HG02798 (cell line): Measurements from ENCODE around the gene TGFBR3.

ENCODE experiments used
- ATAC-seq: cut with Tn5 transposase; IDR thresholded peaks from one replicate; pipeline ENCODE4 v1.9.1; 2021; ENCODE audit warnings: mild to moderate bottlenecking; ENCODE audit not compliant: unreplicated experiment, poor library complexity

TGFBR3 gene

DNA sequence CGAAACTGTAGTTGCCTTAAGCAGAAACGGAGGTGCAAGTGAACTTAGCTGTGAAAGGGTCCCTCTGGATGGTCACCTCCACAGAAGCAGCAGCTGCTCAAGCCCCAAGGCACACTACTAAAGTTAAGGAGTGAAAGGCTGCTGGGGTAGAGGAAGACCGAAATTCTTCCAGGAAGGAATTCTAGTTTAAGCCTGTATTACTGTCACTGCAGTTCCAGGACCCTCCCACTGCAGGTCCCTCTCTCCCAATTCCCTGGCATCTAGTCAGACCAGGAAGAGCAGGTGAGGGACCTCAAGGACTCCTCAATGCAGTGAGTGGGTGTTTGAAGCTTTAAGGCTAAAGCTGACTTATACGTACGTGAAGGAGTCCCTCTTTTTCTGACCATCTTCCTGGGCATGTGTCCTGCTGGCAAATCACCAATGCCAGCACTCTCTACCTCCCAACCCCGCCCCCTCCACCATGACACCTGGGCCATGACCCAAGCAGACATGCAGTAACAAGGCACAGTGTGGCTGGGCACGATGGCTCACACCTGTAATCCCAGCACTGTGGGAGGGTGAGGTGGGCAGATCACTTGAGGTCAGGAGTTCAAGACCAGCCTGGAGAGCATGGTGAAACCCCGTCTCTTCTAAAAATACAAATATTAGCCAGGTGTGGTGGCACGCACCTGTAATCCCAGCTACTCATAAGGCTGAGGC, 57.2 kb downstream of the TGFBR3 start:
- ATAC-seq = no peak

- no peak for ATAC-seq
These were observed 58.3 kb downstream of the TGFBR3 start for GRCh38 chr1:91827459-91828321.

- no peak for ATAC-seq
These were observed 58.9 kb downstream of the TGFBR3 start for GRCh38 chr1:91827087-91827458.

DNA sequence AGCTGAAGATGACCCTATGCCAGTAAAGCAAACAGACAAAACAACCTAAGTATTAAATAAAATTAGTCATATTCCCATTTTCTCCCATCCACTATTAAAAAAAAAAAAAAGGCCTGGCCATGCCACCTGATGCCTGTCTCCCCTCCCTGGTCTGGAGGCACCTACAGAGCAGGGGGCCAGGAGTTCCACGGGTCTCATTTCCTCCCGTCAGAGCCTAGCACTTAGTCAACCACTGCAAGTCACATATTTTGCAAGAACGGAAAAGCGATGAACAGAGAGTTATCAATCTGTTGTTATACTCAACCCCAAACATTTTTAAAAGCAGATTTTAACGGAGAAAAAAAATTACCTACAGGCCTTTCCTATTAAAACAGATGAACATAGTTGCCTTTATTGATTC, 59.3 kb downstream of the TGFBR3 start:
- no peak for ATAC-seq

DNA sequence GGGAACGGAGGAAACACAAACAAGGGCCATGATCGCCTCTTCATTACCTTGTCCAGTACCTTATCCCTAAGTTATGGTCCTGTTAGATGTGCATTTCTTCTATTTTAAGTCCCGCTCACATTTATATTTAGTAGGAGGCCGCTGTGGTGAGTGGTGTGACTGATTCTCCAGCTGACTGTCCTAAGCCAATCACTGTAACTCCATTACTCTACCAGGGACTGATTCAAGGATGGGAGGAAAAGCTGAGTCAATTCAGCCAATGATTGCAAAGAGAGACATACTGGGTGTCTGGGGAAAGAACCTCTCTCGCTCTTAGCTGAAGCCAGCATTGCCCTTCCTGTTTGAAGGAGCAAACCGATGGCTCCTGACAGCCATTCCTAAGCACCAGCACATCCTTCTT, 59.7 kb downstream of the TGFBR3 start:
- no peak for ATAC-seq

GRCh38 chr1:91821126-91821868, 64.7 kb downstream of the TGFBR3 start:
- ATAC-seq = no peak

DNA sequence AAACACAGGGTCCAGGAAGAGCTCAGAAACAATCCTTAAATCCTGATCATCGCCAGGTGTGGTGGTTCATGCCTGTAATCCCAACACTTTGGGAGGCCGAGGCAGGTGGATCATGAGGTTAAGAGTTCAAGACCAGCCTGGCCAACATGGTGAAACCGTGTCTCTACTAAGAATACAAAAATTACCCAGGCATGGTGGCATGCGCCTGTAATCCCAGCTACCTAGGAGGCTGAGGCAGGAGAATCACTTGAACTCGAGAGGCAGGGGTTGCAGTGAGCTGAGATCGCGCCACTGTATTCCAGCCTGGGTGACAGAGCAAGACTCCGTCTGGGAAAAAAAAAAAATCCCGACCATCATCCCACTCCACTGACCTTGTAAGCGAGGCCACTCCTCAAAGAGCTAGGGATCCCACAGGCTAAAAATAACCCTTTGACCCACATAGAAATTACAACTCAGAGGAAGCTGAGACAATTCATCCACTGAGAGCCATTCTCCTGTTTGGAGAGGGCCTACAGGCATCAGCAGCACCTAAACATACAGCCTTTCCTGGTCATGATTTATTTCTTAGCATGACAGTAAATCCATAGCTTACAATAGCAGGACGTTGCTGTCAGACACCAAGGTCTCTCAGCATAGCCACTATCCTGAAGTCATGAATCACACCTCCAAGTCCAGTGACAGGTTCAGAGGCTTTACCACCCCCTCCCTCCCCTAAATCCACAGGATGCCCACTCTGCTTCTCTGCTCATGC, 66.7 kb downstream of the TGFBR3 start:
- ATAC-seq = no peak

DNA sequence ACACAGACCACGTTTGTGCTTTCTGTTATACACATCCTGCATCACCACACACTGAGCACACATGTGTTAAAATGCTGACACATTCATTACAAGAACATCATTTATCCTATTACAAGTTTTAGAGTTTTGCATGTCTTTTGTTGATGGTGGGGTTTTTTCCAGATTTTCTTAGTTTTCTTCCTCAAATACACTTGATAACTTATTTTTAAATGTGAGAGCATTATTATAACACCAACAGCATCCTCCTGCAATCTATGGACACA, 67.3 kb downstream of the TGFBR3 start:
- no peak for ATAC-seq

DNA sequence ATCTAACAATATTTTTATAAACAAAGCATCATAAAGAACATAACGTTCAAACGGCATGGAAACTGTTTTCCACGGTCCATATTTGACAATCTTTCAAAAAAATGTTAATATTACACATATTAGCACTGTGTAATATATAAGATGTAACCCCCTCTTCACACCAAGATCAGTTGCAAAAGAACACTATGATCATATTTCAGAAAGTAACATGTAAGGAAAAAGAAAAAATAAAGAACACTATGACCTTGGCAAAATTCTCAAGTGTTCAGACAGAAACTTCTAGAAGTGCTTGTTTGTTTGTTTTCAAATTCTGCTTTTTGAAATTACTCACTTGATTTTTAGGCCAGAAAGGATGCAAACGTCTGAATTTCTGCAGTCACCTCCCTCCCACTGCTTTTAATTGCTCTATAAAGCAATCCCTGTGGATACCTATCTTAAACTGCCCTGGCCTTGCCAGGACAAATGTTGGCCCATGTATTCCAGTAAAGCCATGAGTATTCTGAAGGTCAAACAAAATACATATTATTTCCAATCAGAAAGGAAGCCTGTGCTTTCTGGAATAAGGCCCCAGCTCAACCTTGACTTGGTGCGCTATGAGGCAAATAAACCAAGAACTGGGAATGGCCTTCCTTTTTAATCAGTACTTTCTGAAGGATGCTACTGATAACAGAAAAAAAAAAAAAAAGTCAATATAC, 68.6 kb downstream of the TGFBR3 start:
- no peak for ATAC-seq

DNA sequence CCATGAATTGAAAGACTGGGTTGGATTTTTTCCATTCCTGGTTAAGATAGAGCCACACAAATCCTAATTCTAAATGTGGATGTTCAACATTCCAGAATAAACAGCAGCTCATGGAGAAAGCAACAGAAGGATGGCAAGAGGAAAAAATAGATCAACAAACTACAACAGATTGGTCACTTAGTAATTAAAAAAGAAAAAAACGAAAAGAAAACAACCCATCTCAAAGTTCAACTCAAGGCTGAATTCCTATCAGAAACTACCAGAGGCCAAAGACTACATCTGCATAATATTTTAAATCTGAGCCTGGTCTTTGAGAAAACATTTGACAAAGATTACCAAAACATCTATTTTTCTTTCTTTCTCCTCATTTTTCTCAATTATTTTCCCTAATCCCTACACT, 69.9 kb downstream of the TGFBR3 start:
- no peak for ATAC-seq

- ATAC-seq = no peak
These were observed 71.5 kb downstream of the TGFBR3 start for GRCh38 chr1:91814448-91814847.

DNA sequence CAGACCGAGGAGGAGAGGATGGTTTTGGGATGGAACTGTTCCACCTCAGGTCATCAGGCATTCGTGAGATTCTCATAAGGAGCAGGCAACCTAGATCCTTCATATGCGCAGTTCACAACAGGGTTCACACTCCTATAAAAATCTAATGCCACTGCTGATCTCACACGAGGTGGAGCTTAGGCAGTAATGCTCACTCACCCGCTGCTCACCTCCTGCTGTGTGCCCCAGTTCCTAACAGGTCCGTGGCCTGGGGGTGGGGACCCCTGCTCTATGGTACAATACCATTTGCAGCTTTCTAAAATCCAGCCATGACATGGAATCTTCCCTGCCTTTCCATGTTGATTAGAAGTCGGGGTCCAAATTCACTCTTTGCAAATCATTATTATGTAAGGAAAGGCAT, 72.1 kb downstream of the TGFBR3 start:
- ATAC-seq = no peak

DNA sequence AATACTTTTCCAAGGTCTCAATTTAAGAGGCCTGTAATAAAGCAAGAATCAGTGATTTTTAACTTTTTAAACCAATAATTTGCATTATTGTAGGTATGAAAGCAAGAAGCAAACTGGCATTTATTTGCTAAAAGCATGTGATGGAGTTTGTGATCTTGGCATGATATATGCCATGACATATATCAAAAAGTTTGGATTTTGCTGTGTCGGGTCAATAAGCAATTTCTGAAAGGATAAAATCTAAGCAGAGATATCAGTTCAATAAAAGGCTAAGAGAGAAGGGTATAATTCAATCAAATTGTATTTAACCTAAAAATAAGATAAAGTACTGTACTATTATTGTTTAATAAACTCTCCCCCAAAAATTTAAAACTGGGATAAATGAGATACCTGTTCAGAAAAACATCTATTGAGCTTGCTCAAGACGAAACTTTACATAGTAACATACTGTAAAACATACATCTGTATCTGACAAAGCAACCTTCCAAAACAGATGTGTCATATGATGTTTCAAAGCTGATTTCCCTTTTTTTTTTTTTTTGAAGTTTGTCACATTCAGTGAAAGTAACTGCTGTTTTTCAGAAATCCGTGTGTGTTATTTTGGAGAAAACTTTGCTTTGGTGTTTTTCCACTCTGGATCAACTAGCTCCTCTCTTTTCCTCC, 74.5 kb downstream of the TGFBR3 start:
- ATAC-seq = no peak

DNA sequence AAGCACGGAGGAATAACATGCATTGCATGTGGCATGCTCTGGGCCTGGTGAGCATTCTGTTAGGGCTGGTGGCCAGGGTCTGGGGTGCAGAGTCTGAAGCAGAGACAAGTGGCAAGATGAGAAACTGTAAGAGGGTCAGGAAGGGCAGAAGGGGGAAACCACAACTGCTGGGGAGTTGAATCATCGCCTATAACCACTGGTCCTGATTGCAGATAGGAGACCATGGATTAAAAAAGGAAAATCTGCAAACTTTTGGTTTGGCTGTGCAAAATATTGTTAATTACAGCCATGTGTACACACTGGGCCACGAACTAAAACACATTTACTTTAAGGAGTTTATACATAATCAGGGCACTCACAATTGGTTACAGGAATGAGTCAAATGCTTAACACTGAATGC, 76.6 kb downstream of the TGFBR3 start:
- no peak for ATAC-seq

- ATAC-seq = no peak
These were observed 77.9 kb downstream of the TGFBR3 start for GRCh38 chr1:91807921-91808620.

- ATAC-seq = no peak
These were observed 78.9 kb downstream of the TGFBR3 start for GRCh38 chr1:91806769-91807700.

- no peak for ATAC-seq
These were observed 79.7 kb downstream of the TGFBR3 start for GRCh38 chr1:91806181-91806768.
